ENCODE measurements around the gene TOR4A.
A peak's percentile ranks its signal among the peaks of the same experiment; 100 is the strongest.

TOR4A gene

DNA sequence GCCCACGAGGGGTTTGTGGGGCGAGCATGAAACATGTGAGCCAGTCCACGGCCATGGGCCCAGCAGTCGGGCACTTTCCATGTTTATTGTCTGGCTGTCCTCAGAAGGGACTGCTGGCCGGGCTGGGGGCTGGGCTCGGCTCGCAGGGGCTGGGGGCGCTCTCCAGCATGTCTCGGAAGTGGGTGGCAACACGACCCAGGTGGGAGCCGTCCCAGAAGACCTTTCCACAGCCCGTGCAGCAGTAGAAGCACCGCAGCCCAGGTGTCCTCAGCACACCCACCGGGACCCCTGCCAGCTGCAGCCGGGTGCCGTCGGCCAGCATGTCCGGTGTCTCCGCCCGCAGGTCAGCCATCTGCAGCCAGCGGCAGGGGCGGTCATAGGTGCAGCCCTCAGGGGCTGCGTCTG lies 29.3 kb downstream of the TOR4A start:
- no peak for DNase-seq (ENCODE audit: low spot score)

DNA sequence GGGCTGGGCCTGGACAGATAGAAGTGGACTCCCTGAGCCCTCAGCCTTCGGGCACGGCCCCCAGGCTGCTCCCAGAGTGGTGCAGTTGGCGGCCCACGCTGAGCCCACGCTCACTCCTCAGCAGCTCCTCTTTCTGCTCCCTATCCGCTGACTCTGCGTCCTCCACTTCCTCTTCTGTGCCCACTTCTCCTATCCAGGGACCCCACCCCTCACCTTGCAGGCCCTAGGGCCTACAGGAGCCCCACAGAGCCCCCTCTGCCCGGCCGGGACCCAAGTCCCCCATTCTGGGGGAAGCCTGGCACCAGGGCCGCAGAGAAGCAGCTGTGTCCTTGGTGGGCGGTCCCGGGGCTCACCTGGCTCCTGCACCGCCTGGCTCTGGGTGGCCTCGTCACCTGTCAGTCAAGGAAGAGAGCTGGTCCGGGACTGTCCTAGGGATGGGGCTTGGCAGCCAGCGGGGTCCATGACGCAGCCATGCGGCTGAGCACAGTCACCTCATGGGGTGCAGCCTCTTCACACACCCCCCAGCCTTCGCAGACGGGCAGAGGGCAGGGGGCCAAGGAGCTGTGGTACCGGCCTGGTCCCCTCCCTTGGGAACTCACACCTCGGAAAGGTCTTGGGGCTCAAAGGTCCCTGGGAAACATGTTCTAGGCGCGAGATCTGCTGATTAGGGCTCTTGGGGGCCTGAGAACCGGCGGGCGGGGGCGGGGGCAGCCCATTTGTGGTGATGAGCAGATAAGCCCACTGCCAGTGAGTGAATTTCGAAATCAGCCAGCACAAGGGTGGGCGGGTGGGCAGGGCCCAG lies 29.9 kb downstream of the TOR4A start:
- DNase-seq (ENCODE audit: low spot score) = no peak

DNA sequence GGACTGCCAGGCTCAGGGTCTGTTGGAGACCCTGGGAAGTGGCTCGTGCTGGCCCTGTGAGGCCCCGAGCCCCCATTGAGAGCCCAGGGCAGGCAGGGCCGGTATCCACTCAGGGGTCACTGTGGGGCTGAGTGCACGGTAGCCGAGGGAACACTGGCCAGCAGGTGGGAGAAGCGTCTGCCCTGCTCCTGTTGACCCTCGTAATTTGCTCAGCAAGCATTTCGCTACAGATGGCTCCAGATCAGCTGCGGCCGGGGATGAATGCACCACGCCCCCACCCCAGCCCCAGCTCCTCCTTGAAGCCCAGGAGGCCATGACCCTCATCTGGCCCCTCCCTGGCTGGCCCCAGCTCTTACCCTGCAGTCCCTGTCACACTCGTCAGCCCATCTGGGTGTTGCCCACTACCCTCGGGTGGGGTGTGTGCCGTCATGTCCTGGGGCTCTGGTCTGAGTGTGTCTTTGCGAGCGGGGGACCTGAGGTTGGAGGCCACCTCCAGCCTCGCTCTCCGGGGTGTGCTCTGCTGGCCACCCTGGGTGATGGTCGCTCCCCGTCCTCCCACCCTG lies 30.6 kb downstream of the TOR4A start:
- DNase-seq (ENCODE audit: low spot score) = no peak

DNA sequence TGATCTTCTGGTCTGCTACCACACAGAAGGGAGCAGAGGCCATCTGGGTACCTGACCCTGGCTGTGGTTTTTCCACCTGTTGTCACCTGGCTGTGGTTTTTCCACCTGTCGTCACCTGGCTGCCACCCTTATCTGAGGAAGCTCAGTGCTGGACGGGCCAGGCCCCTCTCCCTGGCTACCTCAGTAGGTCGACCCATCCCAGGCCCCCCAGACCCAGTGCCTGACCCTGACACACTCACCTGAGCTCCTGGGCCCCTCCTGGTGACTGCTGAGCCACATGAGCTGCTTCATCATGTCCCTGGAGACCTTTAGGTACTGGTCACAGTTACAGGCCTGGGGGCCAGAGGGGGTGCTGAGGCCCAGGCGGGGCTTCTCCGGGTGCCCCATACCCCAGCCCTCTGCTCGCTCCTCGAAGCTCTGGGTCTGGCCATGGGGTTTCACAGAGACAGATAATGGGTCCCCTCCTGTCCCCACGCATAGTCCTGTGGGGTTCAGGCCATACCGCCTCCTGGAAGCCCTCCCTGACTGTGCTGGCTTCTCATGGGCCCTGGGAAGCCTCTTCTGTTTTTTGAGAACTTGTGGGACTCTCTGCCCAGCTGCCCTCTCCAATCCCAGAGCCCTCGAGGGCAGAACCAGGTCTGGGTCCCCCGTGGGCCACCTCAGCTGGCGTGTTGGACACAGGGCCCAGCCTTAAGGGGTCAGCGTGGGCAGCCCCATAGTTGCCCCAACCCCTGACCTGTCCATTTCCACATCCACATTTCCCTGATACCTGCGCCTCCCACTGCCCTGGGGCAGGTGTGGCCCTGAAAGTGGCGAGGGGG lies 32.1 kb downstream of the TOR4A start:
- no peak for DNase-seq (ENCODE audit: low spot score)

DNA sequence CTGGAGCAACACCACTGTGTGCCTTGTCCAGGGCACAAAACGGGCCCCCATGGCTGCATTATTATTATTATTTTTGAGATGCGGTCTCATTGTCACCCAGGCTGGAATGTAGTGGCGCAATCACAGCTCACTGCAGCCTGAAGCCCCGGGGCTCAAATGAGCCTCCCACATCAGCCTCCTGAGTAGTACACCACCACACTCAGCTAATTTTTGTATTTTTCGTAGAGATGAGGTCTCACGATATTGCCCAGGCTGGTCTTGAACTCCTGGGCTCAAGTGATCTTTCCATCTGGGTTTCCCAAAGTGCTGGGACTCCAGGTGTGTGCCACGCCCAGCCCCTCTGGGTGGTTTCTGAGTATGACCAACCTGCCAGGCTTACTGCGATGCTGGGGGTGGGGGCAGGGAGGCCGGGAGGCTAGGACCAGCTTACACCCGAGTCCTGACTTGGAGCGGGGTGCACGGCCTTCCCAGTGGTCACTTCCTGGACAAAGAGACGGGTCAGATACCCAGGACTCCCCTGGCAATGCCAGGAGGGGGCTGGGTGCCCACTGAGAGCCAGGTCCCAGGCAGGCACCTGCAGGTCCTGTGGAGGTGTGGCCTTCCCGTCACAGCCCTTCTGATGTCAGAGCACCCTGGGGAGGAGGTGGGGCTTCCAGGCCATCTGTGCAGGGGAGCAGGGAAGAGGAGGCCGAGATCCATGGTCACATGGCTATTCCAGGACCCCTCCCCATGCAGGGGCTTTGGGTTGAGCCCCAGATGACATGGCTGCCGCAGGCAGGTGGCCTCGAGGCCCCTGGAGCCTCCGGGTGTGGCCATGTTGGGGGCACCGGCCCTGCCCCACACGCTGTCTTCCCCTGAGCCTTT lies 32.9 kb downstream of the TOR4A start:
- no peak for DNase-seq (ENCODE audit: low spot score)

DNA sequence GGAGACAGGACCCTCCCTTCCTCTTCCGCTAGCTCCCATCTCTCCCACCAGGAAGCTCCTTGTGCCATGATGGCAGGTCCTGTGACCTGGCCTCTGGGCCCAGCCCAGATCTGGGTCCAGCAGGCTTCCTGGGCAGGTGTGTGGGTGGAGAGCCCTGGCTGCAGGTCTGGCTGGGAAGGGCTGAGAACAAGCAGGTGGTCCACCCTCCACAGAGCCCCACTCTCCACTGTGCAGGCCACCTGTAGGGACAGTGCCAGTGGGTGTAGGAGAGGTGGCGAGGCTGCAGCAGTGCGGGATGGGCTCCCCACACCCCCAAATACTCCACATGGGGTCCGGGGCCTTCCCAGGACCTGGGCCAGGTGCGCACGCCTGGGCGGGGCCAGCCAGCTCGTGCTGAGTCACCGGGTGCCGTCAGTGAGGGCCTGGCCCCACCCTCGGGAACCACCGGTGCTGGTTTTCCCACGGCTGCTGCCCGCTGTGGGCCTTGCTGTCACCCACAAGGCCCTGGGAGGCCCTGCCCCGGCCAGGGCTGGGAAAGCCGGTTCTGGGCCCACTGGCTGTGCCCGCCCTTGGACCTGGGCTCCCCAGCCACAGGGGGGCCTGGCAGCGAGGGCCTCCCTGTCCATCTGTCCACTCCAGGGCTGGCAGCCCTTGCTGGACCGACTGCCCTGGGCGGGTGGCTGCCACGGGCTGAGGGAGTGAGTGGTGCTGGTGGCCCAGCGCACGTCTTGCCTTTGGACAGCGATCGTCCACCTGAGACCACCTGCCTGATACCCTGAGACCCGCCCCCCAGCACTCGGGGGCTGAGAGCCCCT lies 33.9 kb downstream of the TOR4A start:
- DNase-seq (ENCODE audit: low spot score) = peak; percentile 32

DNA sequence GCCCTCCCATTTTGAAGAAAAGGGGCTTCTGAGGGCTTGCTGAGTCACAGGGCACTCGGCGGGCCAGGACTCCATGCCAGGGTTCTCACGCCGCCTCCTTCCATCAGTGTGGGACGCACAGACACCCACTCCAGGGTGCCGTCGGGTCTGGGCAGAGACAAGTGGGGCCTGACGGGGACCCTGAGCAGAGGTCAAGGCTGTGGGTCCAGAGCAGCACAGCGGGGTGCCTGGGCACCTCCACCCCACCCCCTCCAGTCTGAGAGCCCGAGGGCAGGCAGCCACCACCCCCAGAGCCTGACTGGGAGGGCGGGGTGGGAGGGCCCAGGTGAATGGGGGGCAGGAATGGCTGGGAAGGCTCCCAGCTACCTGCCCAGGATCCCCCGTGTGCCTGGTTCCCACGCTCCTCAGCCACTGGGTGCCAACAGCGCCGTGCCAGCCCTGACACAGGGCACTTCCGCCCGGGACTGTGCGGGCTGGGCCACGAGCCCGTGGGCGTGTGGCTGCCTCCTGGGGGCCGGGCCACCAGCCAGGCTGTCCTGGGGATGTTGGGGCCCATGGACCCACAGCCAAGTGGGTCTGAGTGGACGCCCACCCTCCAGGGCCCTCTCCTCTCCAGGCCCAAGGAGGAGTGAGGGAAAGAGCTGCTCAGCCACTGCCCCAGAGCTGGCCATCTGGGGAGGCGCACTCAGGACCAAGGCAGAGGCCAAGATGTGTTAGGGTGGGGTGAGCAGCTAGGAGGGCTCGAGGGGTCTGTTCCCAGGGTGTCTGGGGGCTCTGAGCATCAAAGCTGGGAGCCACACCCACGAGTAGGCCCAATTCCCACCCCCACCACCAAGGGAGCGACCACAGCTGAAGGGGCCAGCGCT lies 34.7 kb downstream of the TOR4A start:
- no peak for DNase-seq (ENCODE audit: low spot score)

DNA sequence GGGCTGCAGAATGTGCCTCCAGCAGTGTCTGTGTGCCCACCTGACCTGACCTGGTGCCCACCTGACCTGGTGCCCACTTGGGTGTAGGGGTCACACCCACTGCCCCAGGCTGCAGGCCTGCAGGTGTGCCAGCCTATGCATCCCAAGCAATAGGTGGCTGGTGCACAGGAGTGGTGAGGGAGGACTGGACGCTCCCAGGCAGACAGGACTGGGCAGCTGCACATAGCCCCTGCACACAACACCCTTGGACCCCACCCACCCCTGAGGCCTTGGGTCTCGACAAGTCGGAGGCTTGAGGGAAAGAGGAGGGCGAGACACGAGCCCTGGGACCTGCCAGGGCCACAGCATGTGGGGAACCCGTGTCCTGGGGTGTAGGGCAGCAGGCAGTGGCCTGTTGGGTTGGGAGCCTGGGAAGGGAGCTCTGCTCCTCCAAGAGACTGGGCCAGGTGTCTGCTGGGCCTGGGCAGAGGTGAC lies 35.4 kb downstream of the TOR4A start:
- DNase-seq (ENCODE audit: low spot score) = no peak

DNA sequence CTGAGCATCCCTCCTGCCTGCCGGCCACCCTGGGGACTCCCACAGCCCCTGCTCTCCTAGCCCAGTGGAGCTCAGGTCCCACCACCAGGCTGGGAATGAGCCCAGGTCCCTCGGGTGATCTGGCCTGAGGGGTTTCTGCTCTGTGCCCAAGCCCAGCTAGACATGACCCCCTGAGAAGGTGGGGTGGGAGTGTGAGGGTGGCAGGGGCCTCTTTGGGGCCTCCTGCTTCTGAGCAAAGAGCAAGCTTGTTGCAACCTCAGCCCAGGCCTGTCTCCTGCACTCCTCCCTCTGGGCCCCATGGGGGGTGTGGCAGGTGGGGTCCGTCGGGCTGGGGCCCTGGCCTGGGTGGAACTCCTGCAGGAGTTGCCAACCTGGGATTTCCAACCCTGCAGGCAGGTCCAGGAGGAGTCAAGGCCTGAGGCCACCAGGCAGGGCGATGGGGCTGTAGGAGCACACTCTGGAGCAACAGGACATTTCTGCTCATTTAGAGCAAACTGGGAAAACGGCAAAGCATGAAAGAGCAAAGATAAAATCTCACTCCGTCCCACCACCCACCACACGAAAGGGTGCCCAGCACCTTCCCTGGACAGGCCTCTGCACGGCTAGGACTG lies 35.9 kb downstream of the TOR4A start:
- DNase-seq (ENCODE audit: low spot score) = no peak

DNA sequence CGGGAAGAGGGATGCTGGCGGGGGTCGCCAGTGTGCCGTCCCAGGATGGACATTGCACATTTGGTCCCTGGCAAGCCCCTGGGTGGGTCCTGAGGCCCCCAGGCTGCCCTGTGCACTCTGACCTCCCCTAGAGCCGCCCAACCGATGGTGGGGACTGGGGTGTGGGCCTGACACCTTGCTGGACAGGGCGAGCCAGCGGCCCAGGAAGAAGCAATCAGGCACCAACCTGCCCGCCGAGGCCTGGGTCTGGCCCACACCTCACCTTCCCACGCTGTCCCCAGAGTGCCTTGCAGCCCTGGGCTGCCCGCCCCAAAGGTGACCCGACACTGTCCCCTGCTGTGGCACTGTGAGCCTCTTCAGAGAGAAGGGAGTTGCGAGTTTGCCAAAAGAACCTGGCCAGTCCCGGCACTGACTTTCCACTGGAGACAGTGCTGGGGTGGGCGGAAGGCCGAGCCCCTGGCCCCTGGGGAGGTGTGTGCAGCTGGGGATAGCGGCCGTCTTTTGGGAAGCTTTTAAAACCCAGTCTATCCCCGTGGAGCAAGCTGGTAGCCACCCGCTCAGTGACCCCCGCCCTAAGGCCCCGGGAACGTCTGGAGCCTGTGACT lies 36.5 kb downstream of the TOR4A start:
- no peak for DNase-seq (ENCODE audit: low spot score)

DNA sequence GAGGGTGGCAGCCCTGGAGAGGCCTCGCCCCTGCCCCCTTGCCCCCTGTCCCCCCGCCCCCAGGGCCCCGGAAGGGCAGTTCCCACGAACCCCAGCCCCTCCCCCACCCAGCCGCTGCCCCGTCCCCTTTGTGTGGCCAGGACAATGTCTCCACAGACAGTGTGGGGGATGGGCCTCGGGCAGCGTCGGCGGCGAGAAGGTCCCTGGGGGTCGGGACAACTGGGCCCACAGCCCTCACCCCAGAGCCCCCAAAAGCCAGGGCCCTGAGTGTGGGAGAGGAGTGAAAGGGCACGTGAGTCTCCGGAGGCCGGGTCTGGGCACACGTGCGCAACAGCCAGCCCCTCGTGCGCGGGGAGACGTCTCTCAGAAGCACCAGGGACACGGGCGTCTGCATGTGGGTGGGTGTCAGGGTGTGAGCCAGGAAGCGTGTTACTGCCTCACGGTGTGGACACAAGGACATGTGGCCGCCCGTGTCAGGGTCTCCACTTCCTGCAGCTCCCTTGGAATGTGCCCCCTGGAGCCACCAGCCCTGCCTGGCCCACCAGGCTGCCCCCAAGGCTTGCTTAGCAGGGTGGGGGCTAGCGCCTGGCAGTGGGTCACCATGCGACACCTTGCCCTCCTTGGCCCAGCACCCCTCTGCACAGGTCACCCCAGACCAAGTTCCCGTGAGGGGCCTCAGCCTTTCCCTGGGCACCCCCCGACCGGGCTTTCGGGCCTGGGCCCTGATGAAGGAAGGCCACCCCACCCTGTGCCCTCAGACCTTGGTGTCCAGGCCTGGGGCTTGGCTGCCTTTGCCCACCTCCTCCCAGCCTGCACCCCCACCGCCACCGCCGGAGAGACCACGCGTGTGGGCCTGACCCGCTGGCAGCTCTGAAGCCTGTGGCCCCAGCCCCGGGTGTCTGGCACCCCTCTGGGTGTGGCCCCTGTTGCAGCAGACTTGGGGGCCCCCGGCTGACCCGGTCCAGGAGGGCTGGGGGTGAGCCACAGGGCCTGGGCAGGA lies 37.3 kb downstream of the TOR4A start:
- DNase-seq (ENCODE audit: low spot score) = no peak

DNA sequence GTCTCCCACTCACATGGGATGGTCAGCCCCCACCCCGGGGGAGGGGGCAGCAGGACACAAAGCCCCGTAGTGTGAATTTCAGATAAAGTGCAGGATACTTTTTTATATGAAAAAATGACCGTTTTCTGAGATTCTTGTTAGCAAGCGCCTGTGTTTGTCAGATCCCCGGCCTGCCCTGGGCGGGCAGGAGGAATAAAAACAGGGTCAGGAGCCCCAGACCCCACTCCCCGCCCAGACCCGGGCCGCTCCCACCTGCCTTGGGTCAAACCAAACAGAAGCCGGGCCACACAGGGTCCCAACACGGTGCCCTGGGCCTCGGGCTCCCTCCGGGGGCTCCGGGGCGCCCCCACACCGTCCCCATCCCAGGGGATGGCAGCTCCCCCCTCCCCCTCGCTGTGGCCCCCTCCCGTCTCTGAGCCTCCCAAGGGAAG lies 38.1 kb downstream of the TOR4A start:
- no peak for DNase-seq (ENCODE audit: low spot score)

DNA sequence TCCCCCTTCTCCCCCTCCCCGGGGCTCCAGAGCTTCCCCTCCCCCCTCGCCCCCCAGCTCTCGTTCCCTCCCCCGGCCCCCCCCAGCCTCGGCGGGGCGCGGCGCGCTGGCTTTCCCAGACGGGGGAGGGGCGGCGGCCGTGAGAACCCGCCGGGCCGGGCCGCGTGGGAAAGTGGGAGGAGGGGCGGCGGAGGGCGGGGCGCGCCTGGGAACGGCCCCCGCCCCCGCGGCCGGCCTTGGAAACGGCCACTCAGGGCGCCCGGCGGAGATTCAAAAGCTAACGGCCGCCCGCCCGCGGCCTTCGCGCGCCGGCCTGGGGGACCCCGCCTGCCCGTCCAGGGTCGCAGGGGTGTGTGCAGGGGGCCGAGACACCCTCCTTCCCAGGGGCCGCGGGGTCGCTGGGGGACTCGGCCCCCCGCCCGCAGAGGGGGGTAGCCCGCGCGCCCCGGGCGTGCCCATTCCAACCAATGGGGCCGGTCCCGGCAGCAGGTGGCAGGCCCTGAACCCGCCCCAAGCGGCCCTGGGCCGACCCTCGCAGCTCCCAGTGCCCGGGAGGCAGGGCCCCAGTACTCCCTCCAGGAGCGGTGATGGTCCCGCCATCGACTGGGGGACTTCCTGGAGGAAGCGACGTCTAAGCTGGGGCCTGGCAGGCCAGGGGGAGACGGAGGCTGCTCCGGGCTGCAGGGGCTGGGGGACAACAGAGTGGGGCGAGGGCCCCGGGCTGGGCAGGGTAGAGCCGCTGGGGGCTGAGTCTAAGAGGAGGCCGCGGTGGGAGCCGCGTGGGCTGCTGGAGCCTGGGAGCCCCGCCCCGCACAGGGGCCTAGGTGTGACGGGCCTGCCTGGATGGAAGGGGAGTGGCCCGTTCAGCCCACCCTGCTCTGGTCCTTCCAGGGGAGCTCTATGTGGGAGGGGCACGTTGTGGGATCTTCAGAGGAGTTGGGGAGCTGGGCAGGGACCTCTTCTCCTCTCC lies 38.8 kb downstream of the TOR4A start:
- no peak for DNase-seq (ENCODE audit: low spot score)

DNA sequence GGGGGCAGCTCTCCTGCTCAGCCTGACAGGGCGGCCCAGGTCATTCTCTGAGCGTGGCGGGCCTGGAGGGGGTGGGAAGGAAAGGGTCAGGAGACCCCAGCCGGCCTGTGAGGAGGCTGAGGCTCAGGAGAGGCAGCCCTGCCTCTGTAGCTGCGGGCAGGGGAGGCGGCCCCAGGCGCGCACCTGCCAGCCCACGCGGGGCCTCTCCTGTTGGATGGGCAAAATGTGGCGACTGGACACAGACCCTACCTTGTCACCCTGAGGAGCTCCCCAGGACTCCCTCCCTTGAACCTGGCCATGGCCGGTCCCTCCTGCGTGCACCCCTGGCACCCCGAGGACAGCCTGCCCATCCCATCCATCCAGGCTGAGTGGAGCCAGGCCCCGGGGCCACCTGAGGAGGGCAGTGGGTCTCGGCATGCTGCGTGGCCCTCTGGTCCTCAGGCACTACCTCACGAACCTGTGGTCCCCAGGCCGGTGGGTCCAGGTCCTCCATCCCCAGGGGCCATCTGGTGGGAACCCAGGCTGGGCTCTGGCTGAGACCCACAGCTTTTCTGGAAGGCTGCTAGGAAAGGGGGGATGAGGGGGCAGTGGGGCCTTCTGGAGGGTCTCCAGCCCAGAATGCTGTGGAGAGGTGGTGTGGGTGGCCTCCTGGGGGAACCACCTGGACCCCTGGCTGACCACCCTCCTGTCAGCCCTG lies 39.6 kb downstream of the TOR4A start:
- DNase-seq (ENCODE audit: low spot score) = no peak

DNA sequence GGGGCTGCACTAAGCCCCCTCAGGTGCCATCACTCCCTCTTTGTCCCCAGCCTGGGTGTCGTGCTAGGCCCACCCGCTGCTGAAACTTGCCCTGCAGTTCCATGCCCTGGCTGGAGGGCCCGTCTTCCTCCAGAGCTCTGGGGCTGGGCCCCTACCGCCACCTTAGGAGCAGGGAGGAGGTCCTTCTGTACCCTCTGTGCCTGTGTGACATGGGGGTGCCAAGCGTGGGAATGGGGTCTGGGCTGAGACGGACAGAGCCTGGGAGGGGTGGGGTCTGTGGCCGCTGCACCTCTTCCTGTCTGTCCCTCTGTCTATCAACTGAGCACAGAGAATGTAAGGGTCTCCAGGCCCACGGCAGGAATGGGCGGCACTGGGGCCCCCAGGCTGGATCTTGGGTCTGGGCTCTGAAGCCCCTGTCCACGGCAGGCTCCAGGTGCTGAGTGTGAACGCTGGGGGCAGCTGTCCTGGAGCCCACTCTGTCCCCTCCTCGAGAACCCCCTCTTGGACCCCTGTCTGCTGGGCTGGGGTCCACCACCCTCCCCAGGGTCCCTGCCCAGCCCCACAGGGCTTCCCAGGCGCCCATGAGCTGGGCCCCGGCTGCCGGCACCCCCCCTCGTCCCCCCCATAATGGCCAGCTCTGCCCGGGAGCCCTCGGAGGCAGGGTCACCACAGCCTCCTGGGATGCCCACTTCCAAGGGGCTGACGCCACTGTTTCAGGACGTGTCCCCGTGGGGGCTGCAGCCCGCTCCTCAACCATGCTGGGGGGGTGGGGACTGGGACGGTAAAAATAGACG lies 40.4 kb downstream of the TOR4A start:
- no peak for DNase-seq (ENCODE audit: low spot score)

Data from CD4-positive, alpha-beta T cell treated with Interleukin-2 at 100 ng/mL for 4 hours (primary cell).